Measurements from ENCODE around the gene MAP7.
A peak's percentile ranks its signal among the peaks of the same experiment; 100 is the strongest.

MAP7 gene

DNA sequence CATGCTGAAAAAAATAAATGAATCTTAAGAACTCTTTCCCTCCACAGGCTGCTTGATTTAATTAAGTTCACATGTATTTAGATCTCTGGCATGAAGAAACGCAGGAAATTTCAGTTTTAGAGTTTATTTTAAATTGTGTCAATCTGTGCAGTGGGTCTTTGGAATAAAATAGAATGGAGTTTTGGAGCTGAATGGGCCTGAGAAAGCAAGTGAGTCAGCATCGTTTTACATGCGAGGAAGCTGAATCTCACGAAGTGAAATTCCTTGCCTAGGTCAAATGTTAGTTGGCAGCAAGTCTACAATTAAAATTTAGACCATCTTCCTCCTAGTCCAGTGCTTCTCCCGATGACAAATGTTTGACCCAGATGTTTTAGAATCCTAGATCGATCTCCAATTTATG is 22.4 kb downstream of the MAP7 start:
- no peak for DNase-seq

DNA sequence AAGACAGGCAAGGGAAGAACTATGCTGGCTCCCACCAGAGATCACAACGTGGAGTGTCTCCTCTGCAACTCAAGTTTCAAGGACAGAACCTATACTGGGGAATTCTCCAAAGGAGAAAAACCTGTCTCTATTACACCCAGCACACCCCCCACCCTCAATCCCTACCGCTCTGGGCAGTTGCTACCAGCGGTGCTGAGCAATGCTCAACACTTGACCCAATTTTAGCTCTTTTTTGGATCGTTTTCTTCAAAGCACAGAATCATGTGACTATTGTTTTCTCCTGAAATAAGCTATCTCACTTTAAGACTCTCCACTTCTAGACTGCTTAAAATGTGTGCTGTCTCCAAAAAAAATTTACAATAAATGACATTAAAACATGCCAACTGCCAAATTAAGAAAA is 23.3 kb downstream of the MAP7 start:
- peak; percentile 15 for DNase-seq

DNA sequence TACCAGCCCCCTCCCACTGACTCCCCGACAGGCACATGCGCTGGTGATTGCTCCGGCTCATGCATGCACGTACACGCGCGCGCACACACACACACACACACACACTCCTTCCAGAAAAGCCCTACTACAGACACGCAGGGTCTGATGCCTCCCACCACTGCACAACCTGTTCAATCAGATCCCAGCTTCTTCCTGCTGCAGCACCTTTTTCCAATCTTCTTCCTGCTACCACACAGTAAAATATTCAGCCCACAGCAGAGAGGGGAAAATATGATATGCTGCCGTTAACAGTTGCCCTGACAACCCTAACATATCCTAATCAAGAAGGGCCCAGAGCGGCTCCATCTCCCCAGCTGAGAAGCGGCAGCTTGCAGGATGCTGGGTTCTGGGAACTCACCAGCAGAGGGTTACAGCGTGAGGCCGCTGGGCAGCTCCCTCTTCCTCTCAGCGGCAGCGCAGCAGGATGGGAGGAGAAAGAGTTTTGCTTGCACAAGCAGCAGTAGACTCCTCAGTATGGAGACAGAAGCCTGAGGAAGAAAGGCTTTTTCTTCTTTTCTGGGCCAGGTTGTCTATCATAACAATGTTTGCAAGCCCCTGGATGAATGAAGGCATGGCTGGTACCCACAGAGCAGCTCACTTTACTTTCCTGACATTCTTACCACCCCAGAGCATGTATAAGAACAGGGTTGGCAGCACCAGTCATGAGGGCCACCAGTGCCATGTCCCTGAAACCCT is 23.9 kb downstream of the MAP7 start:
- peak; percentile 89 for DNase-seq

DNA sequence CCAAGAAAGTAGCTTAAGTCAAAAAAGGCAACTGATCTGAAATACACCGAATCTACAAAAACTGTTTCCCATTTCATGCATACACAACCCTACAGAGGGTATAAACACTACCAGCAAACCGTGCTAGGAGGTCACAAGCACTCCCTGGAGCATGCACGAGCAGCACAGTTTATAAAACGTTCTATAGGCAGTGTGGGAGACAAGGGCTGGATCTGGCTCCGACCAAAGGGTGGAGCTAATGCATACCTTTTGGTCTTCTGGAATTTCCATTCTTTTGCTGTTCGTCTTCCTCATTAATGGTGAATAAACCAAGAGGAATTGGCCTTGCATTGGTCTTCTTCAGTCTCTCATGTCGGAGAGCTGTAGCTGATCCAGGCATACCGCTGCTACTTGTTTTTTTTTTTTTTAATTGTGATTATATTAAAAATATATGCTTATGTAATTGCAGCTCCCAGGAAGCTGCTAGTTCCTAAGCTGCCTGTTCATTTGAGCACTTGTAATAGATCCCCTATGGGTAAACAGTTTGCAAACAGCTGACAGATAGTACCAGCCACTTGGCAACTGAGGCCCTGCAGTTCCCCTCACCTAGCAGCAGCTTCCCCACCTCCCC is 24.5 kb downstream of the MAP7 start:
- DNase-seq, result peak; percentile 73

DNA sequence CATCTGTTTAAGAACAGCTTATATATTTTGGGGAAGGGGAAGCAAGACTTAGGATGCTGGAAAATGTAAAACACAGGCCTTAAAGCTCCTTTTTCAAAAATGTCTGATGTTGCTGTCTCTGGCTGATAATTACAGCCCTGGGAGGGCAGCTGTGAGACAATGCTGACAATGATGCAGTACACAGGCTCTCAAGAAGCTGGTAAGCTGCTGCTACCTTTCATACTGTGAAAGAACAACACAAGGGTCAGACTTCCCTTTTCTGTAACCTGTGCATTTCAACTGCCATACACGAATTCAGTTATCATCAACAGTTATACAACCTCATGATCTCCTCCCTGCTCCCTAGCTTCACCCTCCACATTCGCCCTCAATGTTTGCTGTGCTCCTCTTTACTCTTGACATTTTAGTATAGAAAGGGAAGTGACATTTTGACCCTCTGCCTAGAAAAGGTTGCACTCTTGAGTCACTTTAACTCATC is 25.2 kb downstream of the MAP7 start:
- peak; percentile 72 for DNase-seq

DNA sequence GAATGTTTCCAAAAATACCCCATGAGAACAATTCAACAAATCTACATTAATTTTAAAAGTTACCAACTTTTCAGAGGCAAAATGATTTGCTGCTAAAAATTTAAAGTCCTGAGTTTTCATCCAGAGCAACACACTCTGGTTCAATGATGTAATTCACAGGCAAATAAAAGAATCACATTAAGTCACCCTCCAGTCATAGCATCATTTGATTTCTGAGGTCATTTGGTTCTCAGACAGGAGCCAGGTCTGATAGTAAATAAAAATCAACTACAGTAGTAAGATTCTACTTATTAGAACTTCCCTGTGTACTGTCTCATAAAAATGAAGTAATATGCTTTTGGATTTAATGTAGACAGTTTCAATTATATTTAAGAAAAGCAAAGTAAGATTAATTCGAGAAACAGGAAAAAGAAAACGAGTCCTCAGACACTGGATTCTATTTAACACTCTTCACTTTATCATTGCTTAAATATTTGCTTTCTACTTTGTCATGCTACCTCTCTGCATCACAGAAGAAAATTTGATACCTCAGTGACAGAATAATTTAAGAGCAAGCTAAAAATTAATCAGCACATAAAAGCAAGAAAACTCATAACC is 25.8 kb downstream of the MAP7 start:
- DNase-seq, result no peak

DNA sequence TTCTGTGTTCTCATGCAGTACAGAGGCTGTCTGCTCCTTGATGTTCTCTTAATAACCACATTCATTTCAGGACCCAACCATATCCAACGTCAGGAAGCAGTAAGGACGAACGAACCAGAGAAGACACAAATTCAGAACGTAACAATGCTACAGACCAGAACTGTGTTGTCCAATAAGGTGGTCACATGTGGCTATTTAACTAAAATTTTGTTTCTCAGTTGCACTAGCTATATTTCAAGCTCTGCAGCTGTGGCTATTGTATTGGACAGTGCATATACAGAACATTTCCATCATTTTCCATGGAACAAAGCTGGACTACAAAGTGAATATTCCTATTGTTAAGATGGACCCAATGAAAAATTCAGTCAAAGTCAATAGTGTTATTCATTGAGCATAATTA is 27.0 kb downstream of the MAP7 start:
- no peak for DNase-seq

DNA sequence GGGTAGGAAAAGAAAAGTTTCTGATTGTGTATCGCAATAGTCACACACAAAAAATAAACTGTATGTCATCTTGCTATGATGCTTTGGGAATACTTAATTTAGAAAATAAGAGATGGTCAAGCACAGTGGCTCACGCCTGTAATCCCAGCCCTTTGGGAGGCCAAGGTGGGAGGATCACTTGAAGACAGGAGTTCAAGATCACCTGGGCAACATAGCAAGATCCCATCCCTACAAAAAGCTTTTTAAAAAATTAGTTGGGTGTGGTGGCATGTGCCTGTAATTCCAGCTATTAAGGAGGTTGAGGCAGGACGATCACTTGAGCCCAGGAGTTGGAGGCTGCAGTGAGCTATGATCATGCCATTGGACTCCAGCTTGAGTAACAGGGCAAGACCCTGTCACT is 27.6 kb downstream of the MAP7 start:
- DNase-seq, result no peak

DNA sequence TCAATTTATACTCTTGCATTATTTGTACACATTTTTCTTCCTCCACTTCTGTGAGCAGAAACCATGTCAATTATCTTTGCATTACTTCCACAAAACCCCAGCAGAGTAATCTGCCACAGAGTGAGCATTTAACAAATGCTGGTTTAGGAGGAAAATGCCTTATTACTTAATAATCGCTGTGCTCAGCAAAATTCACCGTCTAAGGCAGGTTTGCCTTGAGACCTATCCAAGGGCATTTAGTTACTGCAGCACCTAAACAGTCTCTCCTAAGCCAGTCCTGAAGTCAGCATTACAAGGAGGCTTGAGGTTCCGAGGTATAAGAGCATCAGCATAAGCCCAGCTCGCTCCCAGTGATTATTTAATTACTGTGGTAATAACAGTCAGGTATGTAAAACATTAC is 28.3 kb downstream of the MAP7 start:
- DNase-seq, result no peak

DNA sequence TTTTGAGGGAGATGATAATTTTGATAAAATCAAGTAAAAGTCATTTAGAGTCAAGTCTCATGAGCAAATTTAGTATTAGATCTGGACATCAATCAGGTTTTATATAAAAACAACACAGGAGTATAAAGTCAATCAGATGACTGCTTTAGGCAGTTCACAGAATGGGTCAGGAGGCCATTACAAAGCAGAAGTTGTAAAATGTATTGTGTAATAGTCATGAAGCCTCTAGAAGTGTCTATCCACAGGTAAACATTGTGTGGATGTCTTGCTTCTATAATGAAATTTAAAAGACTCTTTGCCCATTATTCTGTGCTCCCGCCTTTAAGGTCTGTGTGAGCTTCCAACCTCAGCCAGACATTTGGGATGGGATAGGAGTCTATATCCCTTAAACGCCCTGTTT is 28.8 kb downstream of the MAP7 start:
- DNase-seq, result no peak

DNA sequence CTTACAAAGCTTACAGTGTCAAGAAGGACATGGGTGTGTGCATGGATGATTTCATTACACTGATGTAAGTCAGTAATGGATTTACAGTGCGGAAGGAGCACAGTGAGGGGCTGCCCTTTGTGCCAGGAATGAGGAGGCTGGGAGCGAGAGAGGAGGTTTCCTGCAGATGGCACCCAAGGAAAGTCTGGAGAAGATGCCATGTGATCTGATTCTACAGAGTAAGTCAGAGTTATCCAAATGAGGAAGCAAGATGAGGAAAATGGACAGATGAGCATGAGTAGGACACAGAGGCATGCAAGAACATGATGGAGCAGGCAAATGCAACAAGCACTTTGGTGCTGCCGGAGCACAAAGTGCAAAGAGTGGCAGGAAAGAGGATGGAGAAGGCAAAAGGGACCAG is 29.7 kb downstream of the MAP7 start:
- no peak for DNase-seq

DNA sequence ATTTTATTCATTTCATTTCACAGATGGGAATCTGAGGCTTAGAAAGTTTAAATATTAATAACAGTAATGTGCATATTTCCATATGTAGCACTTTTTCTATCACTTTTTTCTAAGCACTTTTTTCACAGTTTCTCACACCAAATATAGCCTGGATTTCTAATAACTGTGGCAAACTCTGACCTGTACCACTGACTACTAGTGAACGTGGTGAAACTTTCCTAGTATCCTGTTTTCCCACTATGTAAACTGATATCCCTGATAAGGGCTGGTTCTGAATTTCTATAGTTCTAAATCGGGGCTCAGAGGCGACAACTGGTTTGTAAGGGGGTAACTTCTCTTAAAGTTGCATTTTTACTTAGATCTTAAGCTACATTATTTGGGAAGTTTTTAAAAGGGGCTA is 32.6 kb downstream of the MAP7 start:
- DNase-seq, result no peak

DNA sequence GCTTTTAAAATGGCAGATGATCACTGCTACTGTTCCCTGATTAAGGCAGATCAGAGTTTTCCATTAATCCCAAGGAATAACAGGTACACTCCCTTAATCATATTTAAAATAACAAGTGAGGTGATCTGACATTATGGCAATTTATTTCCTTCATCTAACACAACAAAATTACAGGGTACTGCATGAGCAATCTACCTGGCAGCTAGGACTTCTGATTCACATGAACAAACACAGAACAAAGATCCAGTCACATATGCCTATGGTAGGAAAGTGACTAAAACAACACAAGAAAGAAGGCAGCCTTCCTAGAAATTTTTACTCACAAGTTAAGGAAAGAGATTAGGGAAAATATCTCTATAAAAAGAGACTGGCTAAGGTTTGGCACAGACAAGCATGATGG is 33.2 kb downstream of the MAP7 start:
- DNase-seq, result no peak

DNA sequence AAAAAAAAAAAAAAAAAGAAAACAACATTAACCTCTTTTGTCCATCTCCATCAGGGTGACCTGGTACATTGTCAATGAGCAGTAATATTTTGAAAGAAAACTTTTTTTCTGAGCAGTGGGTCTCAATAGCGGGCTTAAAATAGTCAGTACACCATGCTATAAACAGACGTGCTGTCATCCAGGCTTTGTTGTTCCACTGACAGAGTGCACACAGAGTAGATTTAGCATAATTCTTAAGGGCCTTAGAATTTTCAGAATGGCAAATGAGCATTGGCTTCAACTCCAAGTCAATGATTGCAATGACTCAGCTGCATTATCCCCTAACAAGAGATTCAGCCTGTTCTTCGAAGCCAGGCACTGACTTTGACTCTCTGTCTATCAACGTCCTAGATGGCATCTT is 35.6 kb downstream of the MAP7 start:
- DNase-seq, result no peak

DNA sequence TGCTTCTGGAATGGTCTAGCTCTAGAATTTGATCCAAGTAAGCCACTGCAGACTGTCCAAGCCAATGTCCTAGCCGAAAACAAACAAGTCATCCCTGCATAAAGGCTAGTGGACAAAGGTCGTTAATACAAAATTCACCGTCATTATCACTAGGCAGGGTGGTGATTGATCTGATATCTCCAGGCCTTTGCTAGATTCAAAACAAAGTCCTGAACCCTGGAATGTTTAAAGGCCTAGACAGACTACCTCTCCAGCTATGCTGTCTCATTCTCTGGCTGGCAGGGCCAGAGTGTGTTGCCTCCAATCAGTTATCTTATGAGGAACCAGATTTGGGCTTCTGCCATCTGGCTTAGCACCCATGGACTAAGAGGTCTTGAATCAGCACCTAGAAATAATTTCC is 38.3 kb downstream of the MAP7 start:
- DNase-seq, result peak; percentile 49

DNA sequence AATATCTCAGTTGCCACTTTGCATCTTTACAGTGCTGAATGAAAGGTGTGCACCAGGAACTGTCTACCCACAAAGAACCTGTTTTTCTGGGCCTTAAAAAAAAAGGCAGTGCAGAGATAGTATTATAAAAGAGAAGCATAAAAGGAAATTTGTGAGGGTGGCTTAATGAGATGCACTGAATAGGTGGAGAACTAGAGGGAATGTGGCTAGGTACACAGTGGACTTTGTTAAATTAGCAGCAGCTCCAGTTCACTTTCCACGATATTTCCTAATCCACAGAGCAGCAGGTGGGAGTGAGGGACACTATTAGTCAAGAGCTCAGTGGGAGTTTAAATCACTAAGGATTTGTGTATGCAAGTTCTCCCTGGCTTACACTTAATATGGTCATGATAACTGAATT is 38.8 kb downstream of the MAP7 start:
- DNase-seq, result no peak

DNA sequence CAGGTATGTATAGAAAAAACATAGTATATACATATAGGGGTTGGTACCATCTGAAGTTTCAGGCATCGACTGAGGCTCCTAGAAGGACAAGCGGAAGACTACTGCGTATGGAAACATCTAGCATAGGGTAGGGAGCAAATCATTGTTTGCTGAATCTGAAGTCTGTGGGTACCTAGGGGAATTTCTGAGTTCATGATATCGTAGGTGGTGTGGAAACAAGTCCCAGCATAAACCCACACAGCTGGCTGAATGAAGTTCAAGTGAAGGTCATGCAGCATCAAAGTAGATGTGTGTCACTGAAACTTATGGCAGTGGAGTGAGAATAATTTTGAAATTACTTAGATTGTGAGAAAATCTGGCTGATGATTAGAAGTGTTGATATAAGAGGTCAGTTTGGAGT is 39.4 kb downstream of the MAP7 start:
- DNase-seq, result no peak

DNA sequence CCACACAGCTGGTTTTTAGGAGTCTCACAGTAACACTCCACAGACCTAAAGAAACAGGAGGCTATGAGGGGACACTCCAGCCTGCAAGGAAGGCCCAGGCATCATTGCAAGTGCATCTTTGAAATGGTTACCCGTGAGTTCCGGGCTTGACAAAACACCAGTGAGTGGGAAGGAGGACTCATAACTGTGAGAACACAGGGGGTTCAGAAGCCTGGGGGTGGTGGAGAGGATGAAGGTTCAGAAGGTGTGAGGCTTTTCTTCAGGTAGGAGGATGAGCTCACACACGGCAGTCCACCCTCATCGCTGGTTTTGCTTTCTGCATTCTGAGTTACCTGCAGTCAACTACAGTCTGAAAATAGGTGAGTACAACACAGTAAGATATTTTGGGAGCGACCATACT is 39.9 kb downstream of the MAP7 start:
- DNase-seq, result no peak

DNA sequence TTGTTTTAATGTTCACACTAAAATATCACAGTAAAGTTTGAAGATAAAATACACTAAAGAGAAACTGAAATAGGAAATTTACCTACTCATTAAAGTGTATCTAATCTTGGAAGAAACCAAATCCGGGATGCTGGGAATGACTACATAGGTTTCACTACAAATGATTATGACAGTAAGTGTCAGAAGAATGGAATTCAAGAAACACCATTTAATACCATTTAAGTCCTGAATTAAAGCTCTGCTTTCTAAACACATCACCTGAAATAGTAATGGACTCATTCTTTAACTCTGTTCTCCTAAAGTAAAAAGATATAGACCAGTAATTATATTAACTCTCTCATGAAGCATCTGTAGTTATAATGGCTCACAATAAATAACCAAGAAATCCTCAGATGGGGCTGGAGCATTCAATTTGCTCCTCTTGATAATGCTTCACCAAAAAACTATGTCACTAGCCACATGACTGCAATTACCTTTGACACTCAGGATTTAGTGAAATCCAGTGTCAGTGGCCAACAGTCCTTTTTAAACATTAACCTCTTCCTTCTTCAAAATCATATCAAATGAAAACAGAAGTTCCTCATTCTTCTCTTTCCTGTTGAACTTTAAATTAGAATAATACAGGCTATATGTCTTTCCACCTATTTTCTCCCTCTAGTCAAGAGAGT is 41.4 kb downstream of the MAP7 start:
- DNase-seq, result no peak

DNA sequence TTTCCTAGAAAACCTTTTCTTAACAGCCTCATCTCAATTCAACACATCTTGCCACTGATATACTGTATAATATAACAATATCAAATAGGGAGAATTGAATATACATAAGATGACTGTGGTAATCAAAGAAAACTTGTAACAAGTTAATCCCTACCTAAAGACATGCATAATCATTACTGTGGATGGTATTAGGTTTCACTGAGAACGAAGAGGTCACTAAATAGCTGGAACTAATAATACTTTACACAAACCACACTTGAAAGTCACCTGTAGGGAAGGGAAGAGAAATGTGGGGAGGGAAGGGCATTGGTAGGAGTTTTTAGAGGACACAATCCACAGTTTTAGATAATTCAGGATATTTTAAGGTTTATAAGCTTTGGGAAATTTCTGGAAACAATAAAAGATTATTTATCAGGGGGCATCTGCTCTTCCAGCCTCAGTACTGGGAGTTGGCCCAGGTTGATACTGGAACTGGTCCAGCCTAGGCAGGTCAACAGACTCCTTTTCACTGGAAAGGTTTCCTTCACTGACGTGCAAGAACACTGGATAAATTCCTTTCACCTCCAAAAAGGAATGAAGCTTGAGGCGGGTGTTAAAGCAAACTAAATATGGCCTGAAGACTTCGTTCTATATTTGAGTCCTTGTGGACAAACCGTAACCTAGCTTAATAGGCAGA is 44.0 kb downstream of the MAP7 start:
- no peak for DNase-seq

DNA sequence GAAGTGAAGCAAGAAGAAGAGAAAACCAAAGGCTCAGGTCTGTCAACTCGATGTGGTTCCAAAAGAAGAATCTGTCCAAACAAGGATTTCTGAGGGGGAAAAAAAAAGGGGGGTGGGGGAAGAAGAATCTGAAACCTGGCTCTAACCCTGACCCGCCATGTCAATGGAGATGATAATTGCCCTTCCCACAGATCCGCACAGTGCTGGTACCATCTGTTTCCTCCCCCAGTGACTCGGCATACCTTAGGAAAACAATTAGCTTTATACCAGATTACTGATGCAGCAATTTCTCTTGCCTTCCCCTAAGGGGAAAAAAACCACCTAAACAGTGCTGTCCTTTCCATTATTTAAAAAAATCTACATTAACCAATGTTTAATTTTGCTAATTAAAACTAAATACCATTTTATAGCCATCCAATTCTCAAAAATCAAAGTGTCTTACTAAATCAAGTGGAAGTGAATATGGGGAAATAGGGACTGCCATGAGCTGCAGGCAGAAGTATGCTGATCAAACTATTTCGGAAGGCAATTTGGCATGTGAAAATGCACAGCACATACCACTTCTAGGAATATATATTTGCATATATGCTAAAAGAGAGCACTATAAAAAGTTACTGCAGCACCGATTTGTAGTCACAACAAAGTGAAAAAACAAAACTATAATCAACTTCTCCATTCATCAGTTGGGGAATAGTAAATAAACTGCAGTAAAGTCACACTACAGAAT is 46.8 kb downstream of the MAP7 start:
- no peak for DNase-seq

DNA sequence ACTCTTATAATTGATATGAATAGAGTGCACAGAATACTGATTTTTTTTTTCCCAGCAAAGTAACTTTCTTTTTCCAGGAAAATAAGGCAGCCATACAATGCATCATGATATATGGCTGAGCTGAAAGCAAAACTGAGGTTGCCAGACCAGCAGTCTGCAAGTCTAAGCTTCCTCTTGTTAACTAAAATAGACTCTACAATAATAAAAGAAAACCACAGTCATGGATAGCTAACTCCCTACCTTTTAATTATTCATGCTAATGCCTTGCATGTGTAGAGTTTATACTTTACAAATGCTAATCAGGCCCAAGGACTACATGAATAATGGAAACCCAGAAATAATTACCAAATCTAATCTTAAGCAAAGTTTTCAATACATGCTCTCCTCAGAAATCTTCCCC is 47.4 kb downstream of the MAP7 start:
- DNase-seq, result no peak

DNA sequence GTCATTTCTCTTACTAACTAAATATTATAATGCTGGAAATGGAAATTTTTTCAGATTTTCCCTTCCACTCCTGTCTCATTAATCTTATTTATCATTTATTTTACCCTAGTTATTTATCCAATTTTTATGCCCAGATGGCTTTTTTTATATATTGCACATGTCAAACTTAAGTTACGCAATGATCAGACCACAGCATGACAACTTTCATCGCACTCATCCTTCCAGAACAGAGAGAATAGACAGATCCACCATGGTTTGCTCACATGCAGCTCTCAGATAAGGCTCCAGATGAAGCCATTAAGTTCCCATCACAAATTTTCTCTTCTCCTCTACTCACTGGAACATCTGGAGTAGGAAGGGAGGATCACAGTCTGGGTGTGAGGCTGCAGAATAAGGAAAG is 48.7 kb downstream of the MAP7 start:
- DNase-seq, result peak; percentile 56

Data from hematopoietic multipotent progenitor cell treated with erythropoietin and hydrocortisone succinate and interleukin-3 and kit ligand, for 6 days (in vitro differentiated cells).